ENCODE results near the gene IL1RAPL1.

GRCh38 chrX:28848707-28849106 lies 261.5 kb downstream of the IL1RAPL1 start:
- TF ChIP-seq CTCF (IDR thresholded peaks at IDR 0.05) (no peak), EP300 (IDR thresholded peaks at IDR 0.05) (no peak)

All from tibial nerve (tissue), 4 donors.